ENCODE data around the gene TMEM62.
A peak's percentile ranks its signal among the peaks of the same experiment; 100 is the strongest.
"Not testable (repeated sequence)": the region's sequence is repeated elsewhere in the genome, so short reads cannot be mapped to it uniquely, and the experiment has no call there.

TMEM62 gene

GRCh38 chr15:43121863-43122262 lies 11.5 kb upstream of the TMEM62 start:
- H3K4me3 ChIP-seq (ENCODE audit: low read depth, low read length): no peak overlapping the region

GRCh38 chr15:43125100-43125661 lies 8.2 kb upstream of the TMEM62 start:
- no peak overlapping the region for H3K4me3 ChIP-seq (ENCODE audit: low read depth, low read length)
- TF ChIP-seq CTCF (IDR thresholded peaks at IDR 0.05; ENCODE audit: borderline replicate concordance, insufficient read depth, low read depth, low read length): no peak

More at GRCh38 chr15:43121863-43122262, 11.5 kb upstream of the TMEM62 start:
- TF ChIP-seq CTCF (IDR thresholded peaks at IDR 0.05; ENCODE audit: borderline replicate concordance, insufficient read depth, low read depth, low read length): no peak

GRCh38 chr15:43126356-43126755 lies 7.0 kb upstream of the TMEM62 start:
- no peak overlapping the region for H3K4me3 ChIP-seq (ENCODE audit: low read depth, low read length)
- TF ChIP-seq CTCF (IDR thresholded peaks at IDR 0.05; ENCODE audit: borderline replicate concordance, insufficient read depth, low read depth, low read length): no peak

DNA sequence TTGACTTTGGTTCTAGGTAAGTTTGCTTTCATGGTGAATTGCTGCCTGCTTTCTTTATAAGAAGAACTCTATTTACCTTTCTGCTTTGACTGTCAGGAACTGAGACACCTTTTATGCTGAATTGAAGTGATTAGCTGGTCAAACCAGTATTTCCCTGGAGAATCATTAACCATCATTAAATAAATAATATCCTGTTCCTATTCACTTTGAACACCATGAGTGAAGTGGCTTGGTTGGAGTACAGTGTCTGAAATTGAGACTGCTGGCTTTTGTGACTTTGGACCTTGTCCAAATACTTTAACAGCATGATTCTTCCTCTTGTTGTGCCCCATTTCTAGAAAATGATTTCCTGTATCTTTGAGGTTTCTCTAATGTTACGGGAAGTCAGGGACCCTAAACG lies 5.6 kb upstream of the TMEM62 start:
- H3K4me3 ChIP-seq (ENCODE audit: low read depth, low read length): no peak overlapping the region
- TF ChIP-seq CTCF (IDR thresholded peaks at IDR 0.05; ENCODE audit: borderline replicate concordance, insufficient read depth, low read depth, low read length): no peak

GRCh38 chr15:43128174-43128979 lies 5.0 kb upstream of the TMEM62 start:
- H3K4me3 ChIP-seq (ENCODE audit: low read depth, low read length): not testable (repeated sequence)

DNA sequence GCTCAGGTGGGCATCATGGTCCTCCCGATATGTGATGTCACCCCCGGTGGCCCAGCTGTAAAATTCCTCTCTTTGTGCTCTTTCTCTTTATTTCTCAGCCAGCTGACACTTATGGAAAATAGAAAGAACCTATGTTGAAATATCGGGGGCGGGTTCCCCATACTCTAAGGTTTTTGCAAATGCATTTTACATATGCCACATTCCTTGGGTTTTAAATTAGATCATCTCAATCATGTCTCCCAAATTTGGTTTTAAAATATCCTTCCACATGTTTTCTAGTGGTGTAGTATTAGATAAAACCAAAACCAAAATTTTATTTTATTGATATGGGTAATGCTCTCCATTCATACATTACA lies 4.4 kb upstream of the TMEM62 start:
- TF ChIP-seq CTCF (IDR thresholded peaks at IDR 0.05; ENCODE audit: borderline replicate concordance, insufficient read depth, low read depth, low read length): no peak
- no peak overlapping the region for H3K4me3 ChIP-seq (ENCODE audit: low read depth, low read length)

GRCh38 chr15:43132830-43133429 lies 456 bp upstream of the TMEM62 start:
- H3K4me3 ChIP-seq (ENCODE audit: low read depth, low read length): peak overlapping the region; percentile 95
- TF ChIP-seq CTCF (IDR thresholded peaks at IDR 0.05; ENCODE audit: borderline replicate concordance, insufficient read depth, low read depth, low read length): no peak

All from GM12875 (cell line).